ENCODE measurements around the gene CLMN.

DNA sequence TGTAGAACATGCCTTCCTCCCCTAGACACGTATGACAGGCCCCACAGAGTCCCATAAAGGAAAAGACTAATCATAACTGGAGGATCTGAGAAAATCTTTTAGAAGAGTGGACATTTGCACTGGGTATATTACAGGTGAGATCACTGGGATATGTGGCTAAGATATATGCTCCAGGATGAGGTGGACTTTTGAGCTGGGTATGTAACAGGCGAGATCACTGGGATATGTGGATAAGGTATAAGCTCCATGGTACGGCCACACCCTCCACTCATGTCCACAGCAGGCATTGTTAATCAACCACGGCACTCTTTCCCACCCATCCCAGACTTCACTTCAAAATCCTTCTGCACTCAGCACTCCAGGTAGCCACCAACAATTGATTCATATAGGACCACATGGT lies 34.1 kb downstream of the CLMN start:
- TF ChIP-seq, protein P1, sequence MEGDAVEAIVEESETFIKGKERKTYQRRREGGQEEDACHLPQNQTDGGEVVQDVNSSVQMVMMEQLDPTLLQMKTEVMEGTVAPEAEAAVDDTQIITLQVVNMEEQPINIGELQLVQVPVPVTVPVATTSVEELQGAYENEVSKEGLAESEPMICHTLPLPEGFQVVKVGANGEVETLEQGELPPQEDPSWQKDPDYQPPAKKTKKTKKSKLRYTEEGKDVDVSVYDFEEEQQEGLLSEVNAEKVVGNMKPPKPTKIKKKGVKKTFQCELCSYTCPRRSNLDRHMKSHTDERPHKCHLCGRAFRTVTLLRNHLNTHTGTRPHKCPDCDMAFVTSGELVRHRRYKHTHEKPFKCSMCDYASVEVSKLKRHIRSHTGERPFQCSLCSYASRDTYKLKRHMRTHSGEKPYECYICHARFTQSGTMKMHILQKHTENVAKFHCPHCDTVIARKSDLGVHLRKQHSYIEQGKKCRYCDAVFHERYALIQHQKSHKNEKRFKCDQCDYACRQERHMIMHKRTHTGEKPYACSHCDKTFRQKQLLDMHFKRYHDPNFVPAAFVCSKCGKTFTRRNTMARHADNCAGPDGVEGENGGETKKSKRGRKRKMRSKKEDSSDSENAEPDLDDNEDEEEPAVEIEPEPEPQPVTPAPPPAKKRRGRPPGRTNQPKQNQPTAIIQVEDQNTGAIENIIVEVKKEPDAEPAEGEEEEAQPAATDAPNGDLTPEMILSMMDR (conservative IDR thresholded peaks at IDR 0.05; ENCODE audit: low read depth, low read length): no peak
- TF ChIP-seq EZH2 (IDR thresholded peaks at IDR 0.05; ENCODE audit: borderline replicate concordance, low read depth, low read length, poor library complexity, severe bottlenecking): no peak
